EL (cell line): ENCODE measurements around the gene NINJ2.

Experiments
- DNase-seq: peaks from one replicate; pipeline ENCODE4 v3.0.0-alpha.2; 2016

Gene NINJ2

DNA sequence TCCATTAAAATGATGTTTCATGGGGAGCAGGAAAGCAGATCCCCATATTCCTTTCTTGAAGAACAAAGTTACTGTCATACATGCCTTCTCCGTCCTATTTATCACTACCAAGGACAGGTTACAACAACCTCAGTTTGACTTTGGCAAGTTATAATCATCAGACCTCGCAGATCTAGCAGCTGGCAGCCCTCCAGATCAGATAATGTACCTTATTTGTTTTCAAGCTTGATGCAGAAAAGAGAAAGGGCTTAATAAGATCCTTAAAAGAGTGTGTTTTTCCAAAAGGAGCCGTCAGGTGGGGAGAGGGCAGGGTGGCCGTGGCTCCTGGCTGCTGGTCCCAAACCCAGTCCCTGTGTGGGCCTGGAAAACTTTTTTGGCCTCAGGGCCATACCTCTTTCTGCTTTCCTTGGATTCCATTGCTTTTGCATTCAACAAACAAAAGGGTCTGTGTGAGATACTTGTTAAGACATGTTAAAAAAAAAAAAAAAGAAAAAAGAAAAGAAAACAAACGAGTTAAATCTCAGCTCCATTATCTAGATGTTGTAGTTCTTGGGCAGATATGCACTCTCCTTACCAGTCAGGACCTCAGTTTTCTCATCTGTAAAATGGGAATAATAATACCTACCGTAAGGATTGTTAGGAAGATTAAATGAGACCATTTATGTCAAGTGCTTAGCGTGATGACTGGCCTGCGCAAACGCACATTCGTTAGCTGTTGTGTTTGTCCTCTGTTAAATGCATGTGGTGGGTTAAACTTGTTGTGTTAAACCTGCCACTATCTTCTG, 138.9 kb downstream of the NINJ2 start:
- no peak for DNase-seq

DNA sequence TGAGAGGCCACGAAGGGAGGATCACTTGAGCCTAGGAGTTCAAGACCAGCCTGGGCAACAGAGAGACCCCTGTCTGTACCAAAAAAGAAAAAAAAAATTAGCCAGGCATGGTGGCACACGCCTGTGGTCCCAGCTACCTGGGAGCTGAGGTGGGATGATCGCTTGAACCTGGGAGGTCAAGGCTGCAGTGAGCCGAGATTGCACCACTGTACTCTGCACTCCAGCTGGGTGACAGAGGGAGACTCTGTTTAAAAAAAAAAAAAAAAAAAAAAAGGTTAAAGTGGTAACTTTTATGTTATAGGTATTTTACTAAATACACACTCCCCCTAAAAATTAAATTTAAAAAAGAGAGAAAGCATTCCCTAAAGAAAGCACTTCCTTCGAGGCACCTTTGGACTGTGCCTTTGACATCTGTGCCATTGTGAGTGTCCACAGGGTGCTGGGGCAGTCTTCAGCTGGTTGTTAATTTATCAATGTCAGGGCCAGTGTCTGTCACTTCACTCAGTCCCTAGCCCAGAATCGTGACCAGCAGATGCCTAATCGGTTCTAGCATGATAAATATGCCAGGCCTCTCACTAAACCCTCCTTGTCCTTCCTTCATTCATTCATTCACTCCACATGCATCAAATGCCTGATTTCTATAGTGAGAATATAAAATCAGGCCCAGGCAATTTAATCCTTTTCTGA, 140.4 kb downstream of the NINJ2 start:
- DNase-seq = no peak

DNA sequence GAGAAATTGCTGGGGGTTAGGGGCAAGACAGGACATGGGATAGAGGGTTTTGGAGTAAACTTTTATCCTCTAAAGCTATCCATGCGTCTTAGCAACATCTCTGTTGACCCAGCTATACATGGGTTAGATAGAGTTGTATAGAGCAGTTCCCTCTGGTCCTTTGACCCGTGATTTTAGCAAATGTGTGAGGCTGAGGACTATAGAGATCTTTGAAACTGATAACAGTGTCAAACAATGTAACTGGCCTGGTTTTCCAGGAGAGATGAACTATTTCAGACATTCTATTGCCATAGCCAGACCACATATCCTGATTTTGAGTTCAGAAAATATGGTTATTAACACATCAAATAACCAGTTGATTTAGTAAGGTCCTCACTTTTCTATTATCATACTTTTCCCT, 143.1 kb downstream of the NINJ2 start:
- no peak for DNase-seq

DNA sequence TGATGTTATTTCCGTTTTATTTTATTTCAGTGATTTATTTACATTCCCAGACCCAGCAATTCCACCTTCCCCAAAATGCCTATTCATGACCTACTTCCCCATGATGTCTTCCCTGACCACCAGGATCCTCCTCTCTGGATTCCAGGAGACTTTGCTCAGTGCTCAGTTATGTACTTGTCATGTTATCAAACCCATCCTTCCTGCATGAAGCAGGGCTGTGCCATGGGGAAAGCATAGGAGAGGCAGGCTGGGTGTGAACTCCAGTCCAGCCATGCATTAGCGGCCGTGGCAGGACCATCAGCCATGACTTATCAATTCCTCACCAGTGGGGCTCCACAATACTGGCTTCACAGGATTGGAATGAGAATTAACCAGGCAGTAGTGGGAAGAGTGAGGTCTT, 145.7 kb downstream of the NINJ2 start:
- DNase-seq = peak; percentile 31
